GM12865 (cell line): ENCODE data around the gene ARL3.
A peak's percentile ranks its signal among the peaks of the same experiment; 100 is the strongest.
"Not testable (repeated sequence)": the region's sequence is repeated elsewhere in the genome, so short reads cannot be mapped to it uniquely, and the experiment has no call there.

ENCODE experiments used
- DNase-seq: peaks from one replicate; pipeline ENCODE4 v3.0.0; 2010; ENCODE audit warnings: low read depth
- H3K4me3 ChIP-seq: 2 replicates; pipeline ENCODE4 v1.5.1; 2011; ENCODE audit warnings: mild to moderate bottlenecking, low read depth, low read length, control low read depth
- TF ChIP-seq, protein P1 (sequence below): IDR thresholded peaks from 2 replicates; pipeline ENCODE4 v1.5.1; 2011; ENCODE audit warnings: low read length, control low read depth, low read depth, inconsistent platforms; ENCODE audit not compliant: insufficient read depth; ENCODE audit errors: missing control alignments

The ARL3 gene

DNA sequence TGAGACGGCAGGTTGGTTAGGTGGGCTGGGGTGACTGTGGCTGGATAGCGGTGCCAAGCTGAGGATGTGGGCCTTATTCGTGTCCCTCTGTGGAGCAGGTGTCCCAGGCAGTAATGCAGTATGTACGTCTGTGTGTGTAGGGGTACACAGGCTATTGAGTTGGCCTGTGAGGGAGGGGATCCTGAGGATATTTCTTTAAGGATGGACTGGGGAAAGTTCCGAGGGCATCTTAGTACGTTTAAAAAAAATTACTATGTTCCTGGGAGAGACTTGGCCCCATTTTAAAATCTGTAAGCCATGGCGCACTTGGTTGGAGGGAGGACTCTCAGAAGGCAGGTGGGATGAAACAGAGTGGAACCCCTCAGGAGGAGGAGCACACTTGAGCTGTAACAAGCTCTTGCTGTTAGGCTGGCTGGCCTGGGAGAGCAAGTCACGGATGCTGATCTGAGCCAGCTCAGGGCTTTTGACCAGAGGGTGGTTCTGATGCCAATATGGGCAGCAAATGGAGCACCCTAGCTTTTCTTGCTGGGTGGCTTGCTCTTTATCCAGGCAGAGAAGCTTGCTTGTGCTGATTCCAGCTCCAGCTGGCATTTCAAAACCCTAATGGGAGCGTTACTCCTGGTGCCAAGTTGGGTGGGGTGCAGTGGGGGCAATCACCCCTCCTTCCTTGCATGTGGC is 30.3 kb upstream of the ARL3 start:
- DNase-seq = peak; percentile 51
- TF ChIP-seq, protein P1, sequence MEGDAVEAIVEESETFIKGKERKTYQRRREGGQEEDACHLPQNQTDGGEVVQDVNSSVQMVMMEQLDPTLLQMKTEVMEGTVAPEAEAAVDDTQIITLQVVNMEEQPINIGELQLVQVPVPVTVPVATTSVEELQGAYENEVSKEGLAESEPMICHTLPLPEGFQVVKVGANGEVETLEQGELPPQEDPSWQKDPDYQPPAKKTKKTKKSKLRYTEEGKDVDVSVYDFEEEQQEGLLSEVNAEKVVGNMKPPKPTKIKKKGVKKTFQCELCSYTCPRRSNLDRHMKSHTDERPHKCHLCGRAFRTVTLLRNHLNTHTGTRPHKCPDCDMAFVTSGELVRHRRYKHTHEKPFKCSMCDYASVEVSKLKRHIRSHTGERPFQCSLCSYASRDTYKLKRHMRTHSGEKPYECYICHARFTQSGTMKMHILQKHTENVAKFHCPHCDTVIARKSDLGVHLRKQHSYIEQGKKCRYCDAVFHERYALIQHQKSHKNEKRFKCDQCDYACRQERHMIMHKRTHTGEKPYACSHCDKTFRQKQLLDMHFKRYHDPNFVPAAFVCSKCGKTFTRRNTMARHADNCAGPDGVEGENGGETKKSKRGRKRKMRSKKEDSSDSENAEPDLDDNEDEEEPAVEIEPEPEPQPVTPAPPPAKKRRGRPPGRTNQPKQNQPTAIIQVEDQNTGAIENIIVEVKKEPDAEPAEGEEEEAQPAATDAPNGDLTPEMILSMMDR = no peak
- H3K4me3 ChIP-seq = peak overlapping the region; percentile 97

DNA sequence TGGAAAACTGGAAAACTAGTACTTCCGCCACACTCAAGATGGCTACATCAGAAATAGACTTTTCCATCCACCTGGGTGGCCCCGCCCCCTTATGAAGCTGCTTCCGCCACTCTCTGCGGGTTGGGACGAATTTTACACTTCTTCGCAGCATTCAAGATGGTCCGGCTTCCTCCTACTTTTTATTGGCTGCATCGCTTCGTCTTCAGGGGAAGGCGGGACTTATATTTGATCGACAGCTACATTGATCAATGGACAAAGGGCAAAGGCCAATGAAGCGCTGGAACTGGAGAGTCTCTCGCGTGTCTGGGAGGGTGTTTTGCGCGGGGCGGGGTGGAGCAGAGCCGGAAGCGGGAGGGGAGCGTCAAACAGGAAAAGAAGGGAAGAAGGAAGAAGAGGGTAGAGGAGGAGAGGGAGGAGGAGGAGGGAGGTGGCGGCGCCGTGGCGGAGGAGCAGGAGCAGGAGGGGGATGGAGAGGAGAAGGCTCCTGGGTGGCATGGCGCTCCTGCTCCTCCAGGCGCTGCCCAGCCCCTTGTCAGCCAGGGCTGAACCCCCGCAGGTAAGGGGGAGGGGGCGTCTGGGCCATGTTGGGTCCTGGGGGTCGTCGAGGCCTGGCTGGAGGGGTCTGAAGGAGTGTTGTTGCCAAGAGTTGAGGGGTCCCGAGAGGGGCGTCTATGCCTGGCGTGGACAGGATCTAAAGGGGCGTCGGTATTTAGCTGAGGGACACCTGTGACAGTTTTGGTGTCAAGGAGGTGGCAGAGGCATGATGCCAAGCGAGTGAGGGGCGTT is 29.6 kb upstream of the ARL3 start, which contains the start of gene WBP1L:
WBP1L (plus strand) TSS at position 361 of the 786 bp plus-strand sequence; CDS start at position 467, 106 bp downstream.
- DNase-seq = peak; percentile 99
- TF ChIP-seq, protein P1 = no peak
- H3K4me3 ChIP-seq = peak within 1 kb of the TSS; percentile 97

DNA sequence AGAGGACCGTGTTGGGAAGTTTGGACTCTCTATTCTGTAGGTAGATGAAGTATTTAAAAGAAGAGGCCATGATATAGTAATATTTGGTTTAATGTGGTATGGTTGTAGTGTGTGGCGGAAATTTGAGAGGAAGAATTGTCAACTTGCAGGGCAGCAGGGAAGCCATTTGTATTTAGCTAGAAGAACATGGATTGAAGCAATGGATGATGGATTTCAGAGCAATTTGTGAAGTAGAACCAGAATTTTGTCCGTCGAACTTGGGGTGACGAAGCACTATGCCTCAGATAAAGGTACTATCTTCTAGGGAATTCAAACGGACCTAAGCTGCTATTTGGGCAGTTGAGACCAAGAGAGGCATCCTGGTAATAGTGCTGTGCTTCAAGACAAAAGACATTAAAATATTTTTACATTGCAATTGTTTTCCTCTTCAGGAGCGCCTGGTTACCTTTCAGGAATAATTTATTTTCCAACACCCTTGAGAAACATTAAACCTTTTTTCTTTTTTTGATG is 28.9 kb upstream of the ARL3 start:
- TF ChIP-seq, protein P1 = no peak
- H3K4me3 ChIP-seq = no peak overlapping the region
- DNase-seq = no peak

DNA sequence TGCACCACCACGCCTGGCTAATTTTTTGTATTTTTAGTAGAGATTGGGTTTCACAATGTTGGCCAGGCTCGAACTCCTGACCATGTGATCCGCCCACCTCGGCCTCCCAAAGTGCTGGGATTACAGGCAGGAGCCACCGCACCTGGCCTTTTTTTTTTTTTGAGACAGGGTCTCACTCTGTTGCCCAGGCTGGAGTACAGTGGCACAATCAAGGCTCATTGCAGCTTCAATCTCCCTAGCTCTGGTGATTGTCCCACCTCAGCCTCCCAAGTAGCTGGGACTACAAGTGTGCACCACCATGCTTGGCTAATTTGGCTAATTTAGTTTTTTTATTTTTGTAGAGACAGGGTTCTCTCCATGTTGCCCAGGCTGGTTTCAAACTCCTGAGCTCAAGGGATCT is 28.1 kb upstream of the ARL3 start:
- H3K4me3 ChIP-seq, DNase-seq: not testable (repeated sequence)

GRCh38 chr10:102741726-102742237 is 27.6 kb upstream of the ARL3 start:
- TF ChIP-seq, protein P1 = no peak
- no peak overlapping the region for H3K4me3 ChIP-seq
- DNase-seq = no peak

- DNase-seq = no peak
- H3K4me3 ChIP-seq = no peak overlapping the region
- TF ChIP-seq, protein P1 = no peak
Observed at GRCh38 chr10:102740229-102740628, 26.0 kb upstream of the ARL3 start.

DNA sequence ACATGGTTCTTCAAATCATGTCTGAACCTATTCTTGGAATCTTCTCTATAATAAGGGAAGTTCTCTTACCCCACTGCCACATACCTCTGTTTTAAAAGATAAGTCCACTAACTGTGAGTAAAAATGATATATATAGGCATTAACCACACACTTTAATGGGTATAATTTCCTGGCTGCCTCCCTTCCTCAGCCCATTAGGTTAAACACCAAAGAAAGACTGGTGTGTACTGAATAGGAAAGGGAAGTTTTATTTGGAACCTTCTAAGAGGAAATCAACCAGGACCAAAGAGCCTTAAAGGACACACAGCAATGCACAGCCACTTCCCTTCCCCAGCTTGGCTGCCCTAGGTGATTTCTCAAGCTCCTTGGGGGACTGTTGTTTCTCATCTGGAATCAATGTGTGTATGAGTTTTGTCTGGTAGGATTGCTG is 24.5 kb upstream of the ARL3 start:
- DNase-seq = no peak
- H3K4me3 ChIP-seq = no peak overlapping the region
- TF ChIP-seq, protein P1 = no peak
